HepG2 (cell line): ENCODE results near the gene WIZ. TPM values are rescaled to one million over a fixed set of nuclear protein-coding genes. Genes with fewer than 3 reads are reported as not detected.
A peak's percentile ranks its signal among the peaks of the same experiment; 100 is the strongest.

Source experiments
- CCDC6 ChIP-seq: sonication (generic); formaldehyde crosslinking; IDR thresholded peaks from 2 replicates; pipeline ENCODE4 v1.8.1; 2022; ENCODE audit warnings: mild to moderate bottlenecking, missing genetic modification reagents, moderate library complexity
- FOXJ3 ChIP-seq: sonication (generic); formaldehyde crosslinking; IDR thresholded peaks from 2 replicates; pipeline ENCODE4 v1.4.0; 2020; ENCODE audit warnings: missing genetic modification reagents, mild to moderate bottlenecking, borderline replicate concordance
- HOXA3 ChIP-seq: sonication (generic); formaldehyde crosslinking; IDR thresholded peaks from 2 replicates; pipeline ENCODE4 v1.5.0; 2020; ENCODE audit warnings: missing genetic modification reagents
- HOXA7 ChIP-seq: sonication (generic); formaldehyde crosslinking; IDR thresholded peaks from 2 replicates; pipeline ENCODE4 v1.8.1; 2022; ENCODE audit warnings: mild to moderate bottlenecking, missing genetic modification reagents, moderate library complexity
- MAZ ChIP-seq, 2 experiments: sonication (generic) in 1 of 2; formaldehyde crosslinking in 1 of 2; IDR thresholded peaks; 2 replicates each; pipeline versions ENCODE4 v1.5.0 to v1.6.1; 2012 to 2020; ENCODE audit warnings: low read depth in 2 of 2, mild to moderate bottlenecking in 2 of 2, borderline replicate concordance in 1 of 2, improper control_type of control experiment in 1 of 2, low read length in 1 of 2, missing genetic modification reagents in 1 of 2, moderate library complexity in 1 of 2
- MIER3 ChIP-seq: IDR thresholded peaks from 2 replicates; pipeline ENCODE4 v1.6.1; 2016; ENCODE audit warnings: missing compliant biosample characterization, borderline replicate concordance
- PTBP1 ChIP-seq: fragments of 200-400 bp; formaldehyde crosslinking; IDR thresholded peaks from 2 replicates; pipeline ENCODE4 v1.6.1; 2018; ENCODE audit warnings: low read length, low read depth; ENCODE audit not compliant: poor library complexity, severe bottlenecking
- YY1 ChIP-seq: IDR thresholded peaks from 2 replicates; pipeline ENCODE4 v1.6.1; 2011; ENCODE audit warnings: low read length, low read depth, moderate library complexity, mild to moderate bottlenecking; ENCODE audit not compliant: insufficient read depth, insufficient replicate concordance
- ZNF30 ChIP-seq: sonication (generic); formaldehyde crosslinking; IDR thresholded peaks from 2 replicates; pipeline ENCODE4 v1.5.0; 2020; ENCODE audit warnings: mild to moderate bottlenecking, missing genetic modification reagents
- ZNF33A ChIP-seq: sonication (generic); formaldehyde crosslinking; IDR thresholded peaks from 2 replicates; pipeline ENCODE4 v1.5.1; 2020; ENCODE audit warnings: missing genetic modification reagents, mild to moderate bottlenecking, moderate library complexity, borderline replicate concordance
- ZNF616 ChIP-seq: sonication (generic); formaldehyde crosslinking; IDR thresholded peaks from 2 replicates; pipeline ENCODE4 v1.5.0; 2020; ENCODE audit warnings: low read depth, mild to moderate bottlenecking, missing genetic modification reagents
- ZNF776 ChIP-seq: sonication (generic); formaldehyde crosslinking; IDR thresholded peaks from 2 replicates; pipeline ENCODE4 v1.4.0; 2020; ENCODE audit warnings: mild to moderate bottlenecking, missing genetic modification reagents
- polyA plus RNA-seq, 8 experiments: library from polyadenylated mRNA; depleted of rRNA in 3 of 8; stranded (reverse) in 7 of 8; unstranded in 1 of 8; fragments of >200 nt; fragmentation: Illumina TruSeq in 4 of 8; extraction: Trizol in 4 of 8; gene quantifications; 2 replicates each; pipeline versions ENCODE4 v1.2.1 to v1.2.3, GENCODE V29; 2011 to 2016; ENCODE audit warnings: low read depth in 4 of 8, missing spikeins in 1 of 8, mixed read lengths in 1 of 8; ENCODE audit not compliant: insufficient read depth in 1 of 8
- total RNA-seq, 5 experiments: library from RNA; depleted of rRNA; stranded (reverse); fragments of >200 nt; fragmentation: Illumina TruSeq; extraction: Trizol; gene quantifications; 2 replicates each; pipeline ENCODE4 v1.2.3, GENCODE V29; 2016; ENCODE audit warnings: low read depth in 1 of 5
- TF ChIP-seq, protein P1 (sequence below): sonication (generic); formaldehyde crosslinking; IDR thresholded peaks from 2 replicates; pipeline ENCODE4 v1.4.0; 2020; ENCODE audit warnings: missing genetic modification reagents, borderline replicate concordance
- TF ChIP-seq, protein P2 (sequence below): sonication (generic); formaldehyde crosslinking; IDR thresholded peaks from 2 replicates; pipeline ENCODE4 v1.9.0; 2021; ENCODE audit warnings: missing genetic modification reagents, borderline replicate concordance
- TF ChIP-seq, protein P3 (sequence below): sonication (generic); formaldehyde crosslinking; IDR thresholded peaks from 2 replicates; pipeline ENCODE4 v1.5.0; 2020; ENCODE audit warnings: mild to moderate bottlenecking, missing genetic modification reagents
- TF ChIP-seq, protein P4 (sequence below): sonication (generic); formaldehyde crosslinking; IDR thresholded peaks from 2 replicates; pipeline ENCODE4 v1.4.0; 2020; ENCODE audit warnings: mild to moderate bottlenecking, missing genetic modification reagents

The WIZ gene
- total and polyA plus RNA-seq, 2 of the 13 experiments (the other 11 are each of a cell fraction or from before 2014, with no cell fraction given): 4.7 to 4.8 TPM

DNA sequence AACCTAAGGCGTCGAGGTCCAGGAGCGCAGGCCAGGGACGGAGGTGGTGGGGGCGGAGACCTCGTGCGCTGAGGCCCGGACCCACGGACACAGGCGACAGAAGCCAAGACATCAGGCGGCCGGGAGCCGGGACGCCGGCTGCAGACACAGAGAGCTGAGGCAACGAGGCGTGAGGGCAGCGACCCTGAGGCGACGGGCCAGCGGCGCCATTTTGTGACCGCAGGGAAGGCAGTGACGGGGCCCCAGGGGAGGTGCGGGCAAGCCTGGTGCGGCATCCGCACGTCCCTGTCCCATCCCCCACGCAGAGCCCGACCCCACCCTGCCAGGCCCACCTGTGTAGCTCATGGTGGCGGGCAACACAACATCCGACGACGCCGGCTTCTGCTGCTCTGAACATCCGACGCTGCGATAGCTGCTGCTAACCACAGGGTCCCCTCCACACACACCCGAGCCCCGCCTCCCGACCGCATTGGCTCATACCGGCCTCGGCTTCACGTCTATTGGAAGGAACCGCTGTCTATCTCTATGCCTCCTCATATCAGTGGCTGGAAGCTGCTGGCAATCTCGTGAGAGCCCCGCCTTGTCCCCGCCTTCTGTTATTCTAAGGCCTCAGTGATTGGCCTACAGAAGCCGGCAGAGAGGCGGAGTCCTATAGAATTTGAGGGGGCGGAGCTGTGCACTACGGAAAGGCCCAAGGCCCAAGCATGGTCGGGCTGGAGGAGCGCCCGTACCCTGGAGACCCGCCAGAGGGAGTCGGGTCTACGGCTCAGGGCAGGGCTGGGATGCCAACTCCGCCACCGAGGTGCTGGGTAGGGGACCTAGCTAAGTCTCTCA, 31.0 kb downstream of the WIZ start, which contains the start of gene AKAP8L (continued):
- TF ChIP-seq, protein P1, sequence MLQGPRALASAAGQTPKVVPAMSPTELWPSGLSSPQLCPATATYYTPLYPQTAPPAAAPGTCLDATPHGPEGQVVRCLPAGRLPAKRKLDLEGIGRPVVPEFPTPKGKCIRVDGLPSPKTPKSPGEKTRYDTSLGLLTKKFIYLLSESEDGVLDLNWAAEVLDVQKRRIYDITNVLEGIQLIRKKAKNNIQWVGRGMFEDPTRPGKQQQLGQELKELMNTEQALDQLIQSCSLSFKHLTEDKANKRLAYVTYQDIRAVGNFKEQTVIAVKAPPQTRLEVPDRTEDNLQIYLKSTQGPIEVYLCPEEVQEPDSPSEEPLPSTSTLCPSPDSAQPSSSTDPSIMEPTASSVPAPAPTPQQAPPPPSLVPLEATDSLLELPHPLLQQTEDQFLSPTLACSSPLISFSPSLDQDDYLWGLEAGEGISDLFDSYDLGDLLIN (CRISPR knock-in tag): peak; percentile 27; the same call in 1 of the 2 replicates
- peak; percentile 84 for TF ChIP-seq CCDC6
- peak; percentile 56; the same call in 1 of the 2 replicates for TF ChIP-seq ZNF616 (CRISPR knock-in tag)
- 0 out of 2 replicates have a peak, but pooled peaks have one; percentile 20 for TF ChIP-seq FOXJ3
- peak; percentile 20; the same call in 1 of the 2 replicates for TF ChIP-seq MIER3 (CRISPR knock-in tag)
- TF ChIP-seq, protein P2, sequence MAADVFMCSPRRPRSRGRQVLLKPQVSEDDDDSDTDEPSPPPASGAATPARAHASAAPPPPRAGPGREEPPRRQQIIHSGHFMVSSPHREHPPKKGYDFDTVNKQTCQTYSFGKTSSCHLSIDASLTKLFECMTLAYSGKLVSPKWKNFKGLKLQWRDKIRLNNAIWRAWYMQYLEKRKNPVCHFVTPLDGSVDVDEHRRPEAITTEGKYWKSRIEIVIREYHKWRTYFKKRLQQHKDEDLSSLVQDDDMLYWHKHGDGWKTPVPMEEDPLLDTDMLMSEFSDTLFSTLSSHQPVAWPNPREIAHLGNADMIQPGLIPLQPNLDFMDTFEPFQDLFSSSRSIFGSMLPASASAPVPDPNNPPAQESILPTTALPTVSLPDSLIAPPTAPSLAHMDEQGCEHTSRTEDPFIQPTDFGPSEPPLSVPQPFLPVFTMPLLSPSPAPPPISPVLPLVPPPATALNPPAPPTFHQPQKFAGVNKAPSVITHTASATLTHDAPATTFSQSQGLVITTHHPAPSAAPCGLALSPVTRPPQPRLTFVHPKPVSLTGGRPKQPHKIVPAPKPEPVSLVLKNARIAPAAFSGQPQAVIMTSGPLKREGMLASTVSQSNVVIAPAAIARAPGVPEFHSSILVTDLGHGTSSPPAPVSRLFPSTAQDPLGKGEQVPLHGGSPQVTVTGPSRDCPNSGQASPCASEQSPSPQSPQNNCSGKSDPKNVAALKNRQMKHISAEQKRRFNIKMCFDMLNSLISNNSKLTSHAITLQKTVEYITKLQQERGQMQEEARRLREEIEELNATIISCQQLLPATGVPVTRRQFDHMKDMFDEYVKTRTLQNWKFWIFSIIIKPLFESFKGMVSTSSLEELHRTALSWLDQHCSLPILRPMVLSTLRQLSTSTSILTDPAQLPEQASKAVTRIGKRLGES: 0 out of 2 replicates have a peak, but pooled peaks have one; percentile 26
- TF ChIP-seq, protein P3, sequence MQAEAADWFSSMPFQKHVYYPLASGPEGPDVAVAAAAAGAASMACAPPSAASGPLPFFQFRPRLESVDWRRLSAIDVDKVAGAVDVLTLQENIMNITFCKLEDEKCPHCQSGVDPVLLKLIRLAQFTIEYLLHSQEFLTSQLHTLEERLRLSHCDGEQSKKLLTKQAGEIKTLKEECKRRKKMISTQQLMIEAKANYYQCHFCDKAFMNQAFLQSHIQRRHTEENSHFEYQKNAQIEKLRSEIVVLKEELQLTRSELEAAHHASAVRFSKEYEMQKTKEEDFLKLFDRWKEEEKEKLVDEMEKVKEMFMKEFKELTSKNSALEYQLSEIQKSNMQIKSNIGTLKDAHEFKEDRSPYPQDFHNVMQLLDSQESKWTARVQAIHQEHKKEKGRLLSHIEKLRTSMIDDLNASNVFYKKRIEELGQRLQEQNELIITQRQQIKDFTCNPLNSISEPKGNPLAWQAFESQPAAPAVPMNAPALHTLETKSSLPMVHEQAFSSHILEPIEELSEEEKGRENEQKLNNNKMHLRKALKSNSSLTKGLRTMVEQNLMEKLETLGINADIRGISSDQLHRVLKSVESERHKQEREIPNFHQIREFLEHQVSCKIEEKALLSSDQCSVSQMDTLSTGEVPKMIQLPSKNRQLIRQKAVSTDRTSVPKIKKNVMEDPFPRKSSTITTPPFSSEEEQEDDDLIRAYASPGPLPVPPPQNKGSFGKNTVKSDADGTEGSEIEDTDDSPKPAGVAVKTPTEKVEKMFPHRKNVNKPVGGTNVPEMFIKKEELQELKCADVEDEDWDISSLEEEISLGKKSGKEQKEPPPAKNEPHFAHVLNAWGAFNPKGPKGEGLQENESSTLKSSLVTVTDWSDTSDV (CRISPR knock-in tag): no peak; the same call in 1 of the 2 replicates
- TF ChIP-seq MAZ (IDR thresholded peaks at IDR 0.05; ENCODE audit: borderline replicate concordance, low read depth, low read length): no peak
- TF ChIP-seq MAZ (CRISPR knock-in tag; IDR thresholded peaks at IDR 0.05; ENCODE audit: low read depth): peak; percentile 40
- TF ChIP-seq ZNF30 (CRISPR knock-in tag): peak; percentile 82; the same call in 1 of the 2 replicates
- peak; percentile 48 for TF ChIP-seq PTBP1
- TF ChIP-seq ZNF776 (CRISPR knock-in tag): peak; percentile 79; the same call in 1 of the 2 replicates
- TF ChIP-seq HOXA7 (CRISPR knock-in tag): no peak
- TF ChIP-seq, protein P4, sequence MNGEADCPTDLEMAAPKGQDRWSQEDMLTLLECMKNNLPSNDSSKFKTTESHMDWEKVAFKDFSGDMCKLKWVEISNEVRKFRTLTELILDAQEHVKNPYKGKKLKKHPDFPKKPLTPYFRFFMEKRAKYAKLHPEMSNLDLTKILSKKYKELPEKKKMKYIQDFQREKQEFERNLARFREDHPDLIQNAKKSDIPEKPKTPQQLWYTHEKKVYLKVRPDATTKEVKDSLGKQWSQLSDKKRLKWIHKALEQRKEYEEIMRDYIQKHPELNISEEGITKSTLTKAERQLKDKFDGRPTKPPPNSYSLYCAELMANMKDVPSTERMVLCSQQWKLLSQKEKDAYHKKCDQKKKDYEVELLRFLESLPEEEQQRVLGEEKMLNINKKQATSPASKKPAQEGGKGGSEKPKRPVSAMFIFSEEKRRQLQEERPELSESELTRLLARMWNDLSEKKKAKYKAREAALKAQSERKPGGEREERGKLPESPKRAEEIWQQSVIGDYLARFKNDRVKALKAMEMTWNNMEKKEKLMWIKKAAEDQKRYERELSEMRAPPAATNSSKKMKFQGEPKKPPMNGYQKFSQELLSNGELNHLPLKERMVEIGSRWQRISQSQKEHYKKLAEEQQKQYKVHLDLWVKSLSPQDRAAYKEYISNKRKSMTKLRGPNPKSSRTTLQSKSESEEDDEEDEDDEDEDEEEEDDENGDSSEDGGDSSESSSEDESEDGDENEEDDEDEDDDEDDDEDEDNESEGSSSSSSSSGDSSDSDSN (CRISPR knock-in tag): peak; percentile 70
- peak; percentile 67; the same call in 1 of the 2 replicates for TF ChIP-seq HOXA3
- TF ChIP-seq YY1: peak; percentile 93
- TF ChIP-seq ZNF33A (CRISPR knock-in tag): no peak
